Fibroblast of villous mesenchyme (primary cell): Measurements from ENCODE around the gene PIK3C2G. TPM values are rescaled to one million over a fixed set of nuclear protein-coding genes. Genes with fewer than 3 reads are reported as not detected.

Source experiments
- DNase-seq: peaks from one replicate; pipeline ENCODE4 v3.0.0-alpha.2; 2010; ENCODE audit warnings: low read depth
- H3K4me3 ChIP-seq: 2 replicates; pipeline ENCODE4 v1.5.1; 2011; ENCODE audit warnings: low read depth, mild to moderate bottlenecking, low read length
- CTCF ChIP-seq: IDR thresholded peaks from 2 replicates; pipeline ENCODE4 v1.5.1; 2012; ENCODE audit warnings: low read depth, mild to moderate bottlenecking, low read length; ENCODE audit not compliant: insufficient read depth
- total RNA-seq: library from RNA; depleted of rRNA; stranded (reverse); fragments of >200 nt; gene quantifications from 2 replicates; pipeline ENCODE4 v1.2.3, GENCODE V29; 2012

Gene PIK3C2G
- total RNA-seq, 1 donor = not detected

- no peak for DNase-seq
- no peak for TF ChIP-seq CTCF
- H3K4me3 ChIP-seq = no peak overlapping the region
These were observed 314.8 kb downstream of the PIK3C2G start for GRCh38 chr12:18576104-18576626.

- TF ChIP-seq CTCF = no peak
- no peak overlapping the region for H3K4me3 ChIP-seq
- no peak for DNase-seq
These were observed 315.3 kb downstream of the PIK3C2G start for GRCh38 chr12:18576648-18577047.

- DNase-seq = peak; percentile 49
- TF ChIP-seq CTCF = no peak
- H3K4me3 ChIP-seq = no peak overlapping the region
These were observed 316.9 kb downstream of the PIK3C2G start for GRCh38 chr12:18578191-18578590.

- H3K4me3 ChIP-seq = no peak overlapping the region
- peak; percentile 70 for DNase-seq
- TF ChIP-seq CTCF = no peak
These were observed 319.0 kb downstream of the PIK3C2G start for GRCh38 chr12:18580291-18580690.

- DNase-seq = no peak
These were observed 319.4 kb downstream of the PIK3C2G start for GRCh38 chr12:18580706-18581105.

GRCh38 chr12:18581232-18581962, 320.1 kb downstream of the PIK3C2G start:
- DNase-seq = no peak
- no peak overlapping the region for H3K4me3 ChIP-seq
- no peak for TF ChIP-seq CTCF

More at GRCh38 chr12:18580706-18581105, 319.4 kb downstream of the PIK3C2G start:
- no peak for TF ChIP-seq CTCF
- H3K4me3 ChIP-seq = no peak overlapping the region
